GM04504 (cell line): ENCODE measurements around the gene TP53BP2.

Source experiments
- DNase-seq: peaks from one replicate; pipeline ENCODE4 v3.0.0-alpha.2; 2012; ENCODE audit warnings: low read depth

TP53BP2 gene

DNA sequence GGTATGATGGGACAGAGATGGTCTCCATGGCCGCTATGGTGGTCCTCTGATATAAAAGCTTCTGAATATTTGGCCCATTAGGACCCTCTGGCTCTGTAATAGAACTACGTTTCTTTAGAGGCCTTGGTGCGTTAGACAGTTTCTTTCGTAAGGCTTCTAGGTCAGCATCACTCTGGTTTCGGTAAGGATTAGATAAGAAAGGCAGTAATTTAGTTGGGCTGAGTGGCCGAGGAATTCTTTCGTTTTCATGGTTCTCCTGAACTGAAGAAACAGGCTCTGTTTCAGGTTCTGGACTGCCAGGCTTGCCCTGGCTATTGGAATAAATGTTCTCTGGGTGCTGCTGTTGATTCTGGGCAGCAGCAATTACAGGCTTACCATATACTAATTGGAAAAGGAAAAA is 49.5 kb downstream of the TP53BP2 start:
- no peak for DNase-seq

DNA sequence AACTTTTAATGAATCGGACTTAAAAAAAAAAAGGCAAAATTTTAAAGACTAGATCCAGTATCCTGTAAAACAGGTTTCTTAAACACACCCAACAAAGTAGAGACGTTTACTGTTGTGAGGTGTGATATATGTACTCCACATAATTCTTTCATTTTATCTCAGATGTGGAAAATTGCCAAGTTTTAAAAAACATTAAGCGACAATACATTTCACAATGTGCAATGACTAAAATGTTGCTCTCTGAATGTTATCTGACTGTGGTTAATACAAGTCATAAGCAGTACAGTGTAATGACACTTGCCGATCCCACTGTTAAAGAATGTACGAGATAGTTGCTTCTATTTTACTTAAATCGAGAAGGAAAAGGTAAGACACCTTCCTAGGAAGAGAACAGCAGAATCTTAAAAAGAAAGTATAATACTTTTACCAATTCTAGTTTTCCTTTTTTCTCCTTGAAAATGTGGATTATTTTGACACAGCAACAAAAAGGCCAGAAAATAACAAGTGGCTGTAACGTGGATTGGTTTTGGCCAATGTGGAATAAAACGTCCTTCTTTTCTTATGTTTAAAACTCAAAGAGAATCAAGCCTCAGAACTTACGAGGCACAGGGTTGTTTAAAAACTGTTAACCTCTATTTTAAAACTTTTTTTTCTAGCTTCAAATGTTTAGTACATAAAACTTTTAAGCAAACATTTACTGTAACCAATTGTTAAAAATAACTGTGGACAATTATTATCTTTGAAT is 51.4 kb downstream of the TP53BP2 start:
- no peak for DNase-seq

DNA sequence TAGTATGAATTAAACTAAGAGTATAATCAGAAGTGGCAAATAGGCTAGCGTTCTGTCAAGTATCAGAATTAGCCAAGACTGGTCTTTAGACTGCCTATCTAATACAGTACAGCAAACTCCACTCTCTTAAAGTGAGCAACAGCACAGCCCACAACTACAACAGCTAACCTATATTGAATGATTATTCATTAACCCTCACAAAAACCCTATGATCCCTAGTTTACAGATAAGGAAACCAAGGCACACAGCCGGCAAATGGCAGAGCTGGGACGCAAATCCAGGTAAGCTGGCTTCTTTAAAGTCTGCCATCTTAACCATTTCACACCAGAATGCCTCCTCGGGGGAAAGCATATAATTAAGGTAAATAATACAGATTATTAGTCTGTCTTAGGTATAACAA is 52.0 kb downstream of the TP53BP2 start:
- no peak for DNase-seq

DNA sequence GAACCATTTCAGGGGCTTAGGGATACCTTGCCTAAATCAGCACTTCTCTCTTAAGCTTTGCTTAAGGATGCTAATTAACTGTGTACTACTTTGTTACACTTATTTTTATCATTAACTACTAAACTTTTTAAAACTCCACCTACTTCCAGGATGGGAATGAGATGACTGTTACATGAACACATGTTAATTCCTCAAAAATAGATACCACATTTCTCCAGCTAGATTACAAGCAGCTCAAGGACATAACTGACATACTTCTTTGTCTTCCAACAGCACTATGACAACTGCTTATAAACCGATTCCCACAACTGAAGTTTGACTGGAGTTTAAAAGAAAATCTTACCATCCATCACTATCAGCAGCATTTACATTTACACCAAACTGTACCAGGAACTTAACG is 53.7 kb downstream of the TP53BP2 start:
- no peak for DNase-seq

DNA sequence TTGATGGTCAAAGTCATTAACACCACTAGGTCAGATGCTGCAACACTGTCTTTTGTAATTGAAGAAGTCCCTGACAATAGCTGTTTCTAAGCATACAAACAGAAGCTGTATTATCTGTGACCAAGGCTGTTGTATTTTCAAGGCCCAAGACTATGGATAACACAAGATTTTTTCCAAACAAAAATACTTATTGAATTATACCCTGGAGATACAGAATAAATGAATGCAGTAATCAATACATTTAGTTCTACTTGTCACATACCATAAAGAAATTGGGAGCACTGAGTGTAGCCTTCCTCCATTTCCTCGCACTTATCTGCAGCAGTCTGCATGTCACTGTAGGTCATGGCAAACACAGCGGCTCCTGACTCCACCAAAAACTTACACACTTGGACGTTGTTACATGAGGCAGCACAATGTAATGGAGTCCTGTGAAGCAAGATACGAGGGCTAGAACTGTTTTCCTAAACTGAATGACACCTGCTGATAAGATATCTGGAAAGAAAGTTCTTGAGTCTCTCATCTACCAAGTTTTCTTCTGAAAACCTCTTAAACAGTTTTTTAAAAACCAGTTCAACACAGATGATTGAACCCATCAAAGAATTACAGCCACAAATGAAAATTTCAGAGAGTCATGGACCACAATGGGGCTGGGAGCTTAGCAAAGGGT is 56.9 kb downstream of the TP53BP2 start:
- no peak for DNase-seq

DNA sequence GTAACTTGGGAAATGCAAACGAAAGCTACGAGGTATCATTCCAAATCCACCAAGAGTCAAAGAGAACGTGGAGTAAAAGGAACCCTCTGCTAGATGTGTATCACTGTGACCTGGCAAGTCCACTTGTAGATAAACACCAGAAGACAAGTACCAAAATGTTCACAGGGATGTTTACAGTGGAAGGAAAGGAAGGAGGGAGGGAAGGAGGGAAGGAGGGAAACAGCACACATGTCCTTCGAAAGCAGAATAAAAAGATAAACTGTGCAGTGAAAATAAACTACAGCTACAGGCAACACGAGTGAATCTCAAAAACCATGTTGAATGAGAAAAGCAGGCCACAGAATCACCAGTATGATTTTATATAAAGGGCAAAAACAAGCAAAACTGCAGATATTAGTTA is 59.9 kb downstream of the TP53BP2 start:
- DNase-seq = no peak

DNA sequence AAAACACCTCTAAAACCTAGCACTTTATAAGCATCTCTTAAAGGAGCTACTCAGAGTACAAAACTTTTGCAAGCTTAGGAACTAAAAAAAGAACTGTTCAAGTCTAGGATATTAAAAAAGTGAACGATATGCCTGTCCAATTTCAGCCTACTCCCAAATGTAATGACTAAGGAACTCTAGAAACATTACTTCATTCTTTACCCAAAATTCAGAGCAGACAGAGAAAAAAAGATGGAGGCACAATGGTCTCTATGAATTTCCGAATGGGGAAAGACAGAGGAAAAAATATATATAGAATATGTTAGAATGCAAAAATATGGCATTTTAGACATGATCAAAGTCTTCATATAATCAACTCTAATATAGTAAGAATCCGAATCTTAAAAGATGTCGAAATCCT is 61.2 kb downstream of the TP53BP2 start:
- no peak for DNase-seq

DNA sequence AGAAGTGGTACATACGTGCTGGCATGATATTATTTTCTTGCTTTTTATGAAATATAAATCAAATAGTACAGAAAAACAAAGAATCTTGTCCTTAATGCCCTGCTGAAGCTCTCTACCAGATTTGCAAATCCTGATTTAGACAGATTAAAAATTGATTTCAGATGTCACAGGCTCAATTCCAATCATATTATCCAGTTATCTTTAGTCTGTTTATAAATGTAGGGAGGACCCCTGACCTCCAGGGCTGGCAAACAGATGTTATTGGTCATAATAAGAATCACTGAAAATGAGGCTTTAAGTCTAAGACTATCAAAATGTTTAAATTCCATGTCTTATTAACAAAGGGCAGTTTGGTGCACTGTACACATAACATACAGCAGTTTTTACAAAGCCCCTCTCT is 62.1 kb downstream of the TP53BP2 start:
- no peak for DNase-seq

DNA sequence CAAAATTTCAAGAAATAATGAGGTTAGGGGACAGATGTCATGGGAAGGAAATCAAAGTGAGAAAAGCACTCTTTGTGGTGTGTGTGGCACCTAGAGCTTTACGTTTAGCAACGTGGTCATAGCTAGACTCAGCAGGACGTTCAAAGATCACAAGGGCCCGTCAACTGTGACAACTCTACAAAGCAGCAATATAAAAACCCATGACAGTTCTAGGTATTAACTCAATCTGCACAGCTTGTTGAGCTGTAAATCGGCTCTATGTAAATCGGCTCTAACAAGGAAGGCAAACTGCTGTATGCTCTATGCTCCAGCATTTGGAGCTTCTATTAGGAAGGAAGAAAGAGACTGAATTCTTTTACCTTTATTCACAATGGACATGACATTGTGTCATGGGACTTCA is 64.8 kb downstream of the TP53BP2 start:
- DNase-seq = no peak

DNA sequence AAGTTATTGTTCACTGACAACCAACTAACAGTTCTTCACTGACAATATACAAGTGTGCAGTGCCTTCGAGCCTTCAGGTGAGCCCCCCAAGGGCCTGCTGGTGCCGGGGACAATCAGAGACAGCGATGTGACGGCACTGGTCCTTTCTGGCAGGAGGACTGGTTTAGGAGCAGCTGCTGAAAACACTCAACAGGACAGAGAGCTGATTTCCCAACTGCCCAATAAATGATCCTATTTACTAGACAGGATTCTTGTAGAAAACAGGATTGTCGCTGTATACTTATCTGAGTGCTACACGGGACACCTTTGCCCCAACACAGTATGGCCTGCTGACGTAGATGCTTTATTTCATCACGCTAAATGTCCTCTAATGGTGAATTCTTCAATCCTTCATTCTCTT is 65.4 kb downstream of the TP53BP2 start:
- DNase-seq = no peak

DNA sequence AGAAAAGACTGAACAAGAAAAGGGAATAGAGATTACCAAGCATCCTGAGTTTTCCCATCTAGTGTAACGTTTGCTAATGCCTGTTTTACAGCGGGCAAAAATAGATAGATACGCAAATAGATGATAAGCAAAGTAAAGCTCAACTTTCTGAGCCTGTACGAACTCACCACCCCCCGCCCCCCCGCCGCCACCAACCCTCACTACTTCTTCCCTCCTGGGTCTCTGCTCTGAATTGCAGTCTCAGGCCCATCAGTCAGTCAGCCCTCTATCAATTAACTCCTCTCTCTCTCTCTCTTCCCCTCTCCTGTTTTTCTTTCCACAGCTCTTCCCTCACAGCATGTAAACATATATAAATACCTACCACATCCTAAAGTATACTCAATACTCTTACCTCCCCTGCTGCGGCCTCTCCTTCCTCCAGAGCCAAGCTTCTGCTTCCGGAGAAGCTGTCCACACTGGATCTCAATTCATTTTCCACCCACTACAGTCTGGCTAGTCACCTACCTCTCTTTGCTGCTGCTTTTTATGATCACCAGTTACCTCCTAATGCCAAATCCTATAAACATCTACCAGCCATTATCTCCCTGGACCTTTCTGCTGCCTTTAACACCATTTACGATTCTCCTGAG is 68.8 kb downstream of the TP53BP2 start:
- DNase-seq = no peak

DNA sequence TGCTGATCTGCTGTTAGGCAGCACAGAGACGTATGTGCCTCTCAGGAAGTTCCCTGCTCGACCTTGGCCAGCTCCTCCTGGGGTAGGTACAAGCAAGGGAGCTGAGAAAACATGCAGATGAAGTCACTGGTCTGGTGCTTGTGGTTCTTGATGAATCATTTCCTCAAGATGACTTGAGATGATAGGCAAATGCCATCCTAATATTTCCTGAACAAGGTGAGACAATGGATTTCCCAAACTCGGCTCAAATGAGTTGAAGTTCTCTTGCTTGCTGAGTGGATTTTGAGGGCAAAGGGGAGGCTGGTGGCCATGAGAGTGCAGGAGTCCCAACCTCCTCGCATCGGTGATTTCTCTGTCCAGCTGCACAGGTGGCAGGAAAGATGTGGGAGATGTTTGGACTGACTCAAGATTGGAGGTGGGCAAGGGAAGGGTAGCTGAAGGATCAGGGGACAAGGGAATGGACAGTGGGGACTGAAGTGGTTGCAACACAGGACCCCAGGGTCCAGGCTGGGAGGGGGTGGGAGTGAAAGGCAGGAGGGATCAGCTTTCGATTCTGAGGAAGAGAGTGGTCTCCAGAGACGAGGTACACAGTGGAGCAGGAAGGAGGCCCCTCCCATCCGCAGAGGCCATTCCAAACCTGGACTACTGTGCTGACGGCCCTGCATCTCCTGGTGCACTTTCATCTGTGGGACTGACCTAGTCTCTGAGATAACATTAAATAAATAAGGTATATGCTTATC is 69.5 kb downstream of the TP53BP2 start:
- peak; percentile 46 for DNase-seq

DNA sequence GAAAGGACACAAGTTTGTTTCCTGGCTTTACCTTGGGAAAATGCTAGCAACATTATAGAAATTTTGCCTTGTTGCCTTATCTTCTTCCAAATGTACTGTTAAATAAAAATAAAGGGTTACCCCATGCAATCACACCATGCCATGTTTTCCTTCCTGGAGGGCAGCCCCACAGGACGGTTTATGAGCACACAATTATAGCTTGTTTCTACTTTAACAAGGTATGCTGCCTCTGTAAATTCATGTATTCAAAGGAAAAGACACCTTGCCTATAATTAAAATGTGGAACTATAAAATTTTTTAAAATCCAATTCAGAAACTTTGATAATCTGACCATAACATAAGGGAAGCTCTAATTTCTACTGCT is 70.1 kb downstream of the TP53BP2 start:
- no peak for DNase-seq

DNA sequence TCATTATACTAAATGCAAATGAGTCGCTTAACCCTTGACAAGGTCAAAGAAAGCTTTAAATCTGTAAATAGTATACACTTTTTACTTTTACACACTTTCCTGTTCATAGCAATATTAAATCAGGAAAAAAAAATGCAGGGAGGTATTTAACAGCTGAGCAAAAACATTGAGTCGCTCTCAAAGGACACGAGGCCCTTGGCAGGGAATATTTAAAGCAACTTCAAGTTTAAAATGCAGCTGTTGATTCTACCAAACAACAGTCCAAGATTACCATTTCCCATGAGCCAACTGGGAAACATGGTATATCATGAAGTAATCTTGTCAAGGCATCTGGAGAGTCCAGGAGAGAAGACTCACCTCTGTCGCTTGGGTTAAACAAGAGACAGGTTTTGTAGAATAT is 70.7 kb downstream of the TP53BP2 start:
- DNase-seq = peak; percentile 32

DNA sequence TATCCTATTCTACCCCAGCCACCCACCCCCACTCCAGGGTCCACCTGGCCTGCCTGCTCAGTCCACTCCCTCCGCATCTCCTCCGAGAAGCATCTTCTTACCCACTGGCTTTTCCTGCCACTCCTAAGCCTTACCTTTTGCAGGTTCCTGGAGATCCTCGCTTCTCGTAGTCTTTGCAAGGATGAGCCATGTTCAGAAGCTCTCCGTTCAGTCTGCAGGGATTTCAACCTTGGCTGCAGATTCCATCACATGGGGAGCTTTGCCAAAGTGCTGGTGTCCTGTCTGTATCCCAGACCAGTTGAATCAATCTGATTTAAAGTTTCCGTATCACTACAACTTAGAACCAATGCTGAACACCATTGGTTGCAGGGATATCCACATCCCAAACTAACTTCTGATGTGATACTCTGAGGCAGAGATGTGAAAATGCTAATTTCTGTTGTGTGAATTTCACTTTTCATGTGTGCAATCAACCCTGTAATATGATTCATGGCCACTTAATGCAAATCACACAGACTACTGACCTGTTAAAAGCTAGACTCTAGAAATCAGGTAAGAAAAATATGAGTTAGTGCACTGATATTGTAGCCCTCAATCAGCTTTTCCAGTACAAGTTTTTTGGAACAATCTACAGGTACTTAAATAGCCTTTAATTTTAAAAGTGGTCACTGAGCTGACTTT is 71.5 kb downstream of the TP53BP2 start:
- no peak for DNase-seq

DNA sequence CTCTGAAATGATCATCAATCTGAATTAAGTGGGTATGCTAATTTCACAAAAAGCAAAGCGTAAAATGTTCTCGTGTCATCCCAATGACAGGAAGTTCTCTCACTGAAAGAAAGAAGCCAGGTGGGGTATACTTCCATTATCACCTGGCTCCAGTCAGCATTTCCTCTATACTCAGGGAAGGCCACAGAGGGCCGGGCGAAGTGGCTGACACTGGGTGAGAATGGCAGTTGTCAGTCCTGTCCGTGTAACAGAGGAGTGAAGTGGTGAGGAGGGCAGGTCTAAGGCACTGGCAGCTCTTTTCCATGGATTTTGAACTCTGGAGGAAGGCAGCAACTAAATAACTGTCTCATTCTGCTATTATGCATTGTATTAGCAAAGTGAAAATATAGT is 73.0 kb downstream of the TP53BP2 start:
- no peak for DNase-seq

DNA sequence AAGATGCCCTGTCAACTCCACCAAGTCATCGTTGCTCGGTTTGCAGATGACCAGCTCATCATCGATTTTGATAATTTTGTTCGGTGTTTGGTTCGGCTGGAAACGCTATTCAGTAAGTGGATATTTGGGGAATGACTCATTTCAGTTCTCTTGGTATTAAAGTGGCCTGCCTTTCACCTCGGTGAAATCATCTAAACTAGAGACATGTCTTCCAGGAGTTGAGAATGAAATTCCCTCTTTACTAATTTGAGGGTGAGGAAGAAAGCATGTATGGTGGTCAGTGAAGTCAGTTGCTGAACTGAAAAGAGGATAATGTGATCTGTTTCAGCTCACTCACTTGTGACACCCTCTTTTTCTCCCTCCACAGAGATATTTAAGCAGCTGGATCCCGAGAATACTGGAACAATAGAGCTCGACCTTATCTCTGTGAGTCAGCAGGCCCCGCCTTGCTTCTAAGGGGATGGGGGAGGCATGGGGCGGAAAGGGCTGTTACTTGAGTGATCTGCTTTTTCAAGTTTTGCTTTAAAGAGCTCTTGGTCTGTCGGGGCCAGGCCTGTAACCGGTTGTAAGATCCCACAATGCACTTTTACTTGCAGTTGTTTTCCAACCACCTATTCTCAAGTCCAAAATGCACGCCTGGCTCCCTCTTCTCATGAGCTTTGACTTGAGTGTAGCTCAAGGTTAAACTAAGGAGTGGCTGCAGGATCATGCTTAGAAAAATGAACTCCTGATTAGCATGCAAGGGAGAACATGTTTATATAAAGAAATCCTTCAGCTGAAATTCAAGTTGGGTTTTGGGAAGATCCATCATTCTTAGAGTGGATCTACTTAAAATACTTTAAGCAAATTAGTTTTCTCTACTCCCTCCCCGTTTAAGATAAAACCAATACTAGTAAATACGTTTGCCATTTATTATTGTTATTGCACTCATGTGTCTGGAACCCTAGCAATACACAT is 73.7 kb downstream of the TP53BP2 start:
- DNase-seq = peak; percentile 51

DNA sequence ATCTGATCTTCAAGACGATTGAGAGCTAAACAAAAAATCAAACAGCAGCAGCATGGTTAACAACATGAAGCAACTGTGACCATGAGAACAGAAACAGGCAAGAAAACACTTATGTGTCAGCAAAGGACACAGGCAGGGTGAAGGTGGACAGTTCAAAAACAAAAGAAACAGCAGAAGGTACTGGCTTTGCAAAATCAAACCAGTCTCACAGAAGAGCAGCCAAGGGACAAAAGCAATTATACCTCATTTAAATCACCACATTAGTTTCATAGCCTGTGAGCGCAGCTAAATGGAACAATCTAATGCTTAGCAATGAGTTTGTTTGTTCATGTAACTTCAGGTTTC is 74.3 kb downstream of the TP53BP2 start:
- DNase-seq = no peak

DNA sequence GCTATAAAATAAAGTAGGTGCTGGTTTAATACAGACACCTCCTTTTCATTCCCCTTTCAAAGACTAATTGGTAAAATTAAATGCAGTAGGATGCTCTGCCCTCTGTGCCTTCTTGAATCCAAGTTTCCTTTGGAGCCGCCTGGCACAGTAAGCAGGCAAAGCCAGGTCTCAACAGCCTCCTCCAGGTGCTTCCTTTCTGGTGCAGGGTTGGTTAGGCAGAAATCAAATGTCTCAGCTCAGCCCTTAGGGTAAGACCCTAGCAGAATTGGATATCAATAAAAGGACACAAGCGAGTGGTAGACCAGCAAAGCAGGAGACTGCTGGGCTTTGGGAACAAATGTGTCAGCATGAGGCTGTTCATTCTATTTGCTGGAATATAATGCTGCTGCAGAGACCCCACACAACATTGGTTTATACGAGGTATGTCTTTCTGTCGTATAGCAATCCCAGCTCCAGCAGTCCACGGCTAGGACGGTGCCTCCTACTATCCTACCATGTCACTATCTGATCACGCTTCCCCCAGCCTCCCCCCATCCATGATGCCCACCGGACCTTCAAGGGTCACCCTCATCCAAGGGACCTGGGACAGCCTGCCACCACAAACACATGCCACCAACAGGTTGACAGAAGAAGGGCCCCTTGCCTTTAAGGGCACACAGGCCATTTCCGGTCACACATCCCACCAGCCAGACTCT is 75.0 kb downstream of the TP53BP2 start:
- DNase-seq = no peak

DNA sequence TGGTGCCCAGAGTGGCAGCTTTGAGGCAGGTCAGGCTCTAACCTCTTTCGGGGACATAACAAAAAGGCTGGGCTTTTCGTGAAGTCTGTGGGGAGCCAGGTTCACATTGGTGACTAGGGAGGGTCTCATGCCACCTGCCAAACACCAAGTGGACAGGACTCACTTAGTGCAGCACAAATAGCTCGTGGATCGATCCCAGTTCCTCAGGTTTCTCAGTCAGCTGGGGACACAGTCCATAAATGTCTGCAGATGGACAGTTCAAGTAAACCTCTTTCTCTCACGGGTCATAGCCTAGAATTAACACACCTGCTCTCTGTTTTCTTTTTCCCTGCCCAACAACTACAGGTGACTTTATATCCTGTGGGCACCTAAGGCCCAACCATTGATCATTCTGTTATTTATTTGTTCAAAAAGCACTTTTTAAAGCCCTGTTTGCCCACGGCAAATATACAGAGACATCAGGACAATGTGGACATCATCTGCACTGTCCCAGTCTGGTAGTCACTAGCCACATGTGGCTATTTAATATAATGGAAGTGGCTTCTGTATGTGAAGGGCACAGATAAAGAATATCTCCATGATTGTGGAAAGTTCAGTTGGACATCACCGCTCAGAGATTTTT is 79.9 kb downstream of the TP53BP2 start:
- no peak for DNase-seq
